Measurements from ENCODE around the gene DPYD. TPM values are rescaled to one million over a fixed set of nuclear protein-coding genes. Genes with fewer than 3 reads are reported as not detected.

The DPYD gene
- total RNA-seq, 1 experiment from 2014 or later, result 0.46 TPM

DNA sequence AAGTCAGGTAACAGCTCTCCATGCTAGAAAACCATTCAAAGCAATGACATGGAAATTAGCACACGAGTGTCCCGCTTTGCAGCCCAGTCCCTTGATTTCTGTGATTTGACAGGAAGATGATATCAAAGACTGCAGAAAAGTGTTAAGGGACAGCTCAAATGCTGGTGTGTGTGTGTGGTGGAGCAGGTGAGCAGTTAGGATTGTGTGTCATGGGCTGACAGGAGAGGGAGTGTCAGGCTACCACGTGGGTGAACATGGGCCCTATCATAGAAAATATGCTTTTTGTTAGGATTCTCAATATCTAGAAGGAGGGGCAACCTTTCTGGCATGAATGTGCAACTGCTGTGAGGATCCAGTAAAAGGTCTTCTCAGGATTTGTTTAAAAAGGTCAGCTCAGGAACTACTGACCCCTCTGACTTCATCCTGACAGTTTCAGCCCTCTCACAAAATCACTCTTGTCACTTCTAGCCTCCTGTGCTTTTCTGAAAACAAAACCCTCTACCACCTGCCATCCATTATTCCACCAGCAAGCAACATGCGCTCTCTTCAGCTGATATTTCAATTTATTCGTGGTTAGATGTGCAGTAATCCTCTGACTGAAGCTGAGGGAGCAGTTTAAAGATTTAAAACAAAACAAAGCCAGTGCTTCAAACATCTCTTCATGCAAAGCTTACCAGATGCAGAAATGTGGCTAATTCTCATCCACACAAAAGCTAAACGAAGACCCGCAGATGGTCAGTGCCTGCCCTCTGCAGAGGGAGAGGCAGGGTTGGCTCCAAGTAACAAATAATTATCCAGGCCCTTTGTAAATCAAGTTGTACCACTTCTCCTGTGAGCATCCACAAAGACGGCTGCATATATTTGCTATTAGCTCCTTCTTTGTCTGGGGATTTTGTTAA is 801.3 kb downstream of the DPYD start:
- H3K36me3 Mint-ChIP-seq, result no peaks in the 10 kb centered on the region
- TF ChIP-seq, protein P1, sequence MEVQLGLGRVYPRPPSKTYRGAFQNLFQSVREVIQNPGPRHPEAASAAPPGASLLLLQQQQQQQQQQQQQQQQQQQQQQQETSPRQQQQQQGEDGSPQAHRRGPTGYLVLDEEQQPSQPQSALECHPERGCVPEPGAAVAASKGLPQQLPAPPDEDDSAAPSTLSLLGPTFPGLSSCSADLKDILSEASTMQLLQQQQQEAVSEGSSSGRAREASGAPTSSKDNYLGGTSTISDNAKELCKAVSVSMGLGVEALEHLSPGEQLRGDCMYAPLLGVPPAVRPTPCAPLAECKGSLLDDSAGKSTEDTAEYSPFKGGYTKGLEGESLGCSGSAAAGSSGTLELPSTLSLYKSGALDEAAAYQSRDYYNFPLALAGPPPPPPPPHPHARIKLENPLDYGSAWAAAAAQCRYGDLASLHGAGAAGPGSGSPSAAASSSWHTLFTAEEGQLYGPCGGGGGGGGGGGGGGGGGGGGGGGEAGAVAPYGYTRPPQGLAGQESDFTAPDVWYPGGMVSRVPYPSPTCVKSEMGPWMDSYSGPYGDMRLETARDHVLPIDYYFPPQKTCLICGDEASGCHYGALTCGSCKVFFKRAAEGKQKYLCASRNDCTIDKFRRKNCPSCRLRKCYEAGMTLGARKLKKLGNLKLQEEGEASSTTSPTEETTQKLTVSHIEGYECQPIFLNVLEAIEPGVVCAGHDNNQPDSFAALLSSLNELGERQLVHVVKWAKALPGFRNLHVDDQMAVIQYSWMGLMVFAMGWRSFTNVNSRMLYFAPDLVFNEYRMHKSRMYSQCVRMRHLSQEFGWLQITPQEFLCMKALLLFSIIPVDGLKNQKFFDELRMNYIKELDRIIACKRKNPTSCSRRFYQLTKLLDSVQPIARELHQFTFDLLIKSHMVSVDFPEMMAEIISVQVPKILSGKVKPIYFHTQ (CRISPR knock-in tag; IDR thresholded peaks at IDR 0.05), result no peak
- TF ChIP-seq, protein P2, sequence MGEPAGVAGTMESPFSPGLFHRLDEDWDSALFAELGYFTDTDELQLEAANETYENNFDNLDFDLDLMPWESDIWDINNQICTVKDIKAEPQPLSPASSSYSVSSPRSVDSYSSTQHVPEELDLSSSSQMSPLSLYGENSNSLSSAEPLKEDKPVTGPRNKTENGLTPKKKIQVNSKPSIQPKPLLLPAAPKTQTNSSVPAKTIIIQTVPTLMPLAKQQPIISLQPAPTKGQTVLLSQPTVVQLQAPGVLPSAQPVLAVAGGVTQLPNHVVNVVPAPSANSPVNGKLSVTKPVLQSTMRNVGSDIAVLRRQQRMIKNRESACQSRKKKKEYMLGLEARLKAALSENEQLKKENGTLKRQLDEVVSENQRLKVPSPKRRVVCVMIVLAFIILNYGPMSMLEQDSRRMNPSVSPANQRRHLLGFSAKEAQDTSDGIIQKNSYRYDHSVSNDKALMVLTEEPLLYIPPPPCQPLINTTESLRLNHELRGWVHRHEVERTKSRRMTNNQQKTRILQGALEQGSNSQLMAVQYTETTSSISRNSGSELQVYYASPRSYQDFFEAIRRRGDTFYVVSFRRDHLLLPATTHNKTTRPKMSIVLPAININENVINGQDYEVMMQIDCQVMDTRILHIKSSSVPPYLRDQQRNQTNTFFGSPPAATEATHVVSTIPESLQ (CRISPR knock-in tag; IDR thresholded peaks at IDR 0.05), result no peak
- TF ChIP-seq, protein P3, sequence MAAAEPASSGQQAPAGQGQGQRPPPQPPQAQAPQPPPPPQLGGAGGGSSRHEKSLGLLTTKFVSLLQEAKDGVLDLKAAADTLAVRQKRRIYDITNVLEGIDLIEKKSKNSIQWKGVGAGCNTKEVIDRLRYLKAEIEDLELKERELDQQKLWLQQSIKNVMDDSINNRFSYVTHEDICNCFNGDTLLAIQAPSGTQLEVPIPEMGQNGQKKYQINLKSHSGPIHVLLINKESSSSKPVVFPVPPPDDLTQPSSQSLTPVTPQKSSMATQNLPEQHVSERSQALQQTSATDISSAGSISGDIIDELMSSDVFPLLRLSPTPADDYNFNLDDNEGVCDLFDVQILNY (CRISPR knock-in tag; IDR thresholded peaks at IDR 0.05), result no peak
- TF ChIP-seq ZNF416 (CRISPR knock-in tag; IDR thresholded peaks at IDR 0.05) (no peak), RELA (CRISPR knock-in tag; IDR thresholded peaks at IDR 0.05; ENCODE audit: borderline replicate concordance) (no peak), OVOL2 (CRISPR knock-in tag; IDR thresholded peaks at IDR 0.05; ENCODE audit: borderline replicate concordance) (no peak), JUN (CRISPR knock-in tag; IDR thresholded peaks at IDR 0.05) (no peak), CBFB (CRISPR knock-in tag; IDR thresholded peaks at IDR 0.05; ENCODE audit: low read depth) (no peak), SMAD3 (CRISPR knock-in tag; IDR thresholded peaks at IDR 0.05; ENCODE audit: borderline replicate concordance) (no peak), IRF2 (CRISPR knock-in tag; IDR thresholded peaks at IDR 0.05; ENCODE audit: borderline replicate concordance, low read depth) (no peak), TEAD1 (CRISPR knock-in tag; IDR thresholded peaks at IDR 0.05) (no peak)
- TF ChIP-seq, protein P4, sequence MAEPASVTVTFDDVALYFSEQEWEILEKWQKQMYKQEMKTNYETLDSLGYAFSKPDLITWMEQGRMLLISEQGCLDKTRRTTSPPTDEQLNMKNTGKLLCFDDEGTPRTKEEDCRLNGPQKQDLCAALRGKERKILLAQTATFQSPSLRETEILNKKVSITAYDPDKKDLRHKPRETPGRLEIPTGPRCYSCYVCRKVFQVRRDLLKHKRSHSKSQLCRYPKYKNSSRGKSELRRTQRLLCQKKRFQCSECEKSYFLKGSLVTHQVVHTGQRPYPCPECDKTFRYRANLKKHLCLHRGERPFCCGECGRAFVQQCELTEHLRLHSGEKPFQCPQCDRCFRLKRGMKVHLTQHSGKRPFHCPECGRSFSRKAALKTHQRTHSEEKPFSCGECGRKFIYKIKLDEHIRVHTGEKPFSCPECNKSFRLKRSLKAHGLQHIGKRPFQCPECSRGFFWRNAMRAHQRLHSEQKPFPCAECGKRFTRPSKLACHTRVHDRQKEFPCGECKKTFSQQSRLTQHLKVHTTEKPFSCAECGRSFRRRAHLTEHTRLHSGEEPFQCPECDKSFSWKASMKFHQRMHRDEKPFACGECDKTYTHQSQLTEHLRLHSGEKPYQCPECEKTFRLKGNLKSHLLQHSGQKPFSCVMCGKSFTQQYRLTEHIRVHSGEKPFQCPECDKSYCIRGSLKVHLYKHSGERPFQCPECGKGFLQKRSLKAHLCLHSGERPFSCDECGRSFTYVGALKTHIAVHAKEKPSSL (CRISPR knock-in tag; conservative IDR thresholded peaks at IDR 0.05), result no peak
- no peak for DNase-seq (ENCODE audit: low spot score)
- CTCF ChIA-PET, result interaction anchor here (1.2 kb wide), 1 partner anchor 19 kb away, joined by 3 read pairs; no protein-coding TSS in a partner anchor
- peaks cover 3% of the 10 kb centered on the region for H3K27me3 Mint-ChIP-seq (ENCODE audit: low read depth)
- H3K4me3 Mint-ChIP-seq, result no peak overlapping the region
- ATAC-seq, result peak; percentile 73
- H3K27ac Mint-ChIP-seq, result no peak overlapping the region; the same call in 1 of the 2 replicates
- no peaks in the 10 kb centered on the region for H3K9me3 Mint-ChIP-seq
- POLR2A ChIA-PET, result no interaction called here
- H3K4me1 Mint-ChIP-seq, result peaks cover 48% of the 10 kb centered on the region

DNA sequence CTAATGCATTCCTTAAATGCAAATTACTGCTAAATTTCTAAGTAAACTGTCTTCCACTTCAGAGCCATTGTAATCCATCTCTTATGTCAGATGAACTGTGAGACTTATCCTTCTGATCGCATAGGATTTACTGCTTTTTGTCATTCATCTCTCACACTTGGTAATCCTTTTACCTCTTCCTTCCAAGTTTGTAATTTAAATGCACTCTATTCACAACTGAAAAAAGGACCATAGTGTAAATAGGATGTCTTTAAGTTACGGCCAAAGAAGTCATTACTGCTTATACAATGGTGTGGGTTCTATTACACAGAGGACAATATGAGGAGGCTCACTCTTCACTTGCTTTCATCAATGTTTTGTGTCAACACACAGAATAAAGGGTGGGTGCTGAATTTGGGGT is 806.0 kb downstream of the DPYD start:
- peaks cover 61% of the 10 kb centered on the region for H3K4me1 Mint-ChIP-seq
- H3K4me3 Mint-ChIP-seq, result no peak overlapping the region
- ChIA-PET CTCF (no interaction called here), POLR2A (no interaction called here)
- peak; percentile 60 for ATAC-seq
- H3K27ac Mint-ChIP-seq, result peak overlapping the region; percentile 38; the same call in 1 of the 2 replicates
- H3K36me3 Mint-ChIP-seq, result no peaks in the 10 kb centered on the region; the same call in 1 of the 2 replicates
- H3K27me3 Mint-ChIP-seq (ENCODE audit: low read depth), result 0 out of 2 replicates have a peak, but pooled peaks cover 3% of the 10 kb centered on the region
- no peak for DNase-seq (ENCODE audit: low spot score)
- 0 out of 2 replicates have a peak, but pooled peaks cover 7% of the 10 kb centered on the region for H3K9me3 Mint-ChIP-seq
- TF ChIP-seq, protein P5, sequence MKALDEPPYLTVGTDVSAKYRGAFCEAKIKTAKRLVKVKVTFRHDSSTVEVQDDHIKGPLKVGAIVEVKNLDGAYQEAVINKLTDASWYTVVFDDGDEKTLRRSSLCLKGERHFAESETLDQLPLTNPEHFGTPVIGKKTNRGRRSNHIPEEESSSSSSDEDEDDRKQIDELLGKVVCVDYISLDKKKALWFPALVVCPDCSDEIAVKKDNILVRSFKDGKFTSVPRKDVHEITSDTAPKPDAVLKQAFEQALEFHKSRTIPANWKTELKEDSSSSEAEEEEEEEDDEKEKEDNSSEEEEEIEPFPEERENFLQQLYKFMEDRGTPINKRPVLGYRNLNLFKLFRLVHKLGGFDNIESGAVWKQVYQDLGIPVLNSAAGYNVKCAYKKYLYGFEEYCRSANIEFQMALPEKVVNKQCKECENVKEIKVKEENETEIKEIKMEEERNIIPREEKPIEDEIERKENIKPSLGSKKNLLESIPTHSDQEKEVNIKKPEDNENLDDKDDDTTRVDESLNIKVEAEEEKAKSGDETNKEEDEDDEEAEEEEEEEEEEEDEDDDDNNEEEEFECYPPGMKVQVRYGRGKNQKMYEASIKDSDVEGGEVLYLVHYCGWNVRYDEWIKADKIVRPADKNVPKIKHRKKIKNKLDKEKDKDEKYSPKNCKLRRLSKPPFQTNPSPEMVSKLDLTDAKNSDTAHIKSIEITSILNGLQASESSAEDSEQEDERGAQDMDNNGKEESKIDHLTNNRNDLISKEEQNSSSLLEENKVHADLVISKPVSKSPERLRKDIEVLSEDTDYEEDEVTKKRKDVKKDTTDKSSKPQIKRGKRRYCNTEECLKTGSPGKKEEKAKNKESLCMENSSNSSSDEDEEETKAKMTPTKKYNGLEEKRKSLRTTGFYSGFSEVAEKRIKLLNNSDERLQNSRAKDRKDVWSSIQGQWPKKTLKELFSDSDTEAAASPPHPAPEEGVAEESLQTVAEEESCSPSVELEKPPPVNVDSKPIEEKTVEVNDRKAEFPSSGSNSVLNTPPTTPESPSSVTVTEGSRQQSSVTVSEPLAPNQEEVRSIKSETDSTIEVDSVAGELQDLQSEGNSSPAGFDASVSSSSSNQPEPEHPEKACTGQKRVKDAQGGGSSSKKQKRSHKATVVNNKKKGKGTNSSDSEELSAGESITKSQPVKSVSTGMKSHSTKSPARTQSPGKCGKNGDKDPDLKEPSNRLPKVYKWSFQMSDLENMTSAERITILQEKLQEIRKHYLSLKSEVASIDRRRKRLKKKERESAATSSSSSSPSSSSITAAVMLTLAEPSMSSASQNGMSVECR (CRISPR knock-in tag; IDR thresholded peaks at IDR 0.05; ENCODE audit: borderline replicate concordance), result no peak
- TF ChIP-seq, protein P6, sequence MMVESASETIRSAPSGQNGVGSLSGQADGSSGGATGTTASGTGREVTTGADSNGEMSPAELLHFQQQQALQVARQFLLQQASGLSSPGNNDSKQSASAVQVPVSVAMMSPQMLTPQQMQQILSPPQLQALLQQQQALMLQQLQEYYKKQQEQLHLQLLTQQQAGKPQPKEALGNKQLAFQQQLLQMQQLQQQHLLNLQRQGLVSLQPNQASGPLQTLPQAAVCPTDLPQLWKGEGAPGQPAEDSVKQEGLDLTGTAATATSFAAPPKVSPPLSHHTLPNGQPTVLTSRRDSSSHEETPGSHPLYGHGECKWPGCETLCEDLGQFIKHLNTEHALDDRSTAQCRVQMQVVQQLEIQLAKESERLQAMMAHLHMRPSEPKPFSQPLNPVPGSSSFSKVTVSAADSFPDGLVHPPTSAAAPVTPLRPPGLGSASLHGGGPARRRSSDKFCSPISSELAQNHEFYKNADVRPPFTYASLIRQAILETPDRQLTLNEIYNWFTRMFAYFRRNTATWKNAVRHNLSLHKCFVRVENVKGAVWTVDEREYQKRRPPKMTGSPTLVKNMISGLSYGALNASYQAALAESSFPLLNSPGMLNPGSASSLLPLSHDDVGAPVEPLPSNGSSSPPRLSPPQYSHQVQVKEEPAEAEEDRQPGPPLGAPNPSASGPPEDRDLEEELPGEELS (CRISPR knock-in tag; IDR thresholded peaks at IDR 0.05), result no peak
- TF ChIP-seq TCF7 (CRISPR knock-in tag; IDR thresholded peaks at IDR 0.05; ENCODE audit: low read depth) (no peak), RORB (CRISPR knock-in tag; IDR thresholded peaks at IDR 0.05) (no peak)
- TF ChIP-seq, protein P7, sequence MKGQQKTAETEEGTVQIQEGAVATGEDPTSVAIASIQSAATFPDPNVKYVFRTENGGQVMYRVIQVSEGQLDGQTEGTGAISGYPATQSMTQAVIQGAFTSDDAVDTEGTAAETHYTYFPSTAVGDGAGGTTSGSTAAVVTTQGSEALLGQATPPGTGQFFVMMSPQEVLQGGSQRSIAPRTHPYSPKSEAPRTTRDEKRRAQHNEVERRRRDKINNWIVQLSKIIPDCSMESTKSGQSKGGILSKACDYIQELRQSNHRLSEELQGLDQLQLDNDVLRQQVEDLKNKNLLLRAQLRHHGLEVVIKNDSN (CRISPR knock-in tag; IDR thresholded peaks at IDR 0.05), result no peak

All from WTC11 (cell line).